Activated CD4-positive, CD25-positive, alpha-beta regulatory T cell (primary cell): ENCODE measurements around the gene RSKR.
"Not testable (repeated sequence)": the region's sequence is repeated elsewhere in the genome, so short reads cannot be mapped to it uniquely, and the experiment has no call there.

Experiments
- DNase-seq, 4 experiments: peaks; one replicate each; lab custom pipeline; 2025; lab: John Stamatoyannopoulos, UW

RSKR gene

GRCh38 chr17:28578246-28579195 is 35.5 kb downstream of the RSKR start:
- DNase-seq = no peak

GRCh38 chr17:28577466-28577824 is 36.5 kb downstream of the RSKR start:
- DNase-seq = no peak

GRCh38 chr17:28576758-28577465 is 37.1 kb downstream of the RSKR start, which contains the start of gene ALDOC:
ALDOC (minus strand) TSS chr17:28576895; CDS start chr17:28575532, 1,363 bp downstream.
- peak; percentile 91 to 98 (median 94) for DNase-seq

GRCh38 chr17:28576016-28576415 is 38.0 kb downstream of the RSKR start:
- DNase-seq = not testable (repeated sequence)

- DNase-seq = no peak
These were observed 38.7 kb downstream of the RSKR start for GRCh38 chr17:28575126-28575795.

GRCh38 chr17:28574526-28574925 is 39.5 kb downstream of the RSKR start:
- DNase-seq = no peak

- DNase-seq = no peak
These were observed 40.0 kb downstream of the RSKR start for GRCh38 chr17:28573966-28574480.

GRCh38 chr17:28573521-28573920 is 40.5 kb downstream of the RSKR start:
- no peak for DNase-seq

- DNase-seq = no peak
These were observed 41.0 kb downstream of the RSKR start for GRCh38 chr17:28573040-28573380.

- DNase-seq = no peak
These were observed 41.5 kb downstream of the RSKR start for GRCh38 chr17:28572259-28573039.

- peak; percentile 76 to 88 (median 84) for DNase-seq
These were observed 42.4 kb downstream of the RSKR start, which contains the start of gene PIGS for GRCh38 chr17:28571361-28572122. PIGS (minus strand) TSS chr17:28571524; CDS start chr17:28571496, 28 bp downstream.

- DNase-seq = peak in 1 of 4 experiments; percentile 30
These were observed 43.1 kb downstream of the RSKR start for GRCh38 chr17:28570716-28571360.

GRCh38 chr17:28569446-28569845 is 44.5 kb downstream of the RSKR start:
- no peak for DNase-seq

GRCh38 chr17:28567604-28568003 is 46.4 kb downstream of the RSKR start:
- DNase-seq = no peak

GRCh38 chr17:28563475-28563874 is 50.5 kb downstream of the RSKR start:
- DNase-seq = no peak
